MM.1S (cell line): ENCODE results near the gene SPATA6.
"Not testable (repeated sequence)": the region's sequence is repeated elsewhere in the genome, so short reads cannot be mapped to it uniquely, and the experiment has no call there.

Experiments
- DNase-seq: peaks from one replicate; pipeline ENCODE4 v3.0.0-alpha.2; 2015
- H2AFZ ChIP-seq: fragments of 300-600 bp; sonication (generic); 2 replicates; pipeline ENCODE4 v1.6.0; 2016; ENCODE audit warnings: antibody characterized with exemption, low read length
- H3F3A ChIP-seq: fragments of 300-600 bp; sonication (generic); 2 replicates; pipeline ENCODE4 v1.6.1; 2016; ENCODE audit warnings: mild to moderate bottlenecking, antibody characterized with exemption, low read length, moderate library complexity, mixed read lengths; ENCODE audit not compliant: insufficient read depth
- H3K27ac ChIP-seq: fragments of 300-600 bp; sonication (generic); 2 replicates; pipeline ENCODE4 v1.5.1; 2016; ENCODE audit warnings: mild to moderate bottlenecking, low read length
- H3K27me3 ChIP-seq: fragments of 300-600 bp; sonication (generic); replicated peaks from 2 replicates; pipeline ENCODE4 v1.6.0; 2016; ENCODE audit warnings: low read length; ENCODE audit not compliant: insufficient read depth
- H3K36me3 ChIP-seq: fragments of 300-600 bp; sonication (generic); replicated peaks from 2 replicates; pipeline ENCODE4 v1.6.1; 2016; ENCODE audit warnings: mild to moderate bottlenecking, low read length, mixed read lengths; ENCODE audit not compliant: insufficient read depth
- H3K4me1 ChIP-seq: fragments of 300-600 bp; sonication (generic); 2 replicates; pipeline ENCODE4 v1.6.1; 2016; ENCODE audit warnings: low read length, mixed read lengths
- H3K4me2 ChIP-seq: fragments of 300-600 bp; sonication (generic); 2 replicates; pipeline ENCODE4 v1.6.0; 2016; ENCODE audit warnings: low read depth, low read length
- H3K4me3 ChIP-seq: fragments of 300-600 bp; sonication (generic); 2 replicates; pipeline ENCODE4 v1.5.1; 2016; ENCODE audit warnings: low read length, mixed read lengths
- H3K79me2 ChIP-seq: fragments of 300-600 bp; sonication (generic); 2 replicates; pipeline ENCODE4 v1.6.1; 2016; ENCODE audit warnings: mixed run types, low read length, mixed read lengths
- H3K9ac ChIP-seq: fragments of 300-600 bp; sonication (generic); 2 replicates; pipeline ENCODE4 v1.6.1; 2016; ENCODE audit warnings: low read length, mixed read lengths
- H3K9me2 ChIP-seq: fragments of 300-600 bp; sonication (generic); replicated peaks from 2 replicates; pipeline ENCODE4 v1.6.1; 2016; ENCODE audit warnings: mild to moderate bottlenecking, low read length, mixed read lengths; ENCODE audit not compliant: insufficient read depth
- H3K9me3 ChIP-seq: fragments of 300-600 bp; sonication (generic); replicated peaks from 2 replicates; pipeline ENCODE4 v1.6.1; 2016; ENCODE audit warnings: mild to moderate bottlenecking, low read length, mixed read lengths; ENCODE audit not compliant: insufficient read depth
- H4K20me1 ChIP-seq: fragments of 300-600 bp; sonication (generic); 2 replicates; pipeline ENCODE4 v1.6.1; 2016; ENCODE audit warnings: mild to moderate bottlenecking, low read length, moderate library complexity, mixed read lengths; ENCODE audit not compliant: insufficient read depth
- CTCF ChIP-seq: fragments of 300-600 bp; sonication (generic); IDR thresholded peaks from 2 replicates; pipeline ENCODE4 v1.5.1; 2016; ENCODE audit warnings: antibody characterized with exemption, low read length, mixed read lengths
- EZH2 ChIP-seq: fragments of 300-600 bp; sonication (generic); optimal IDR thresholded peaks from 2 replicates; pipeline ENCODE3; 2017; ENCODE audit warnings: low read depth, mild to moderate bottlenecking, antibody characterized with exemption, low read length, mixed read lengths
- EZH2phosphoT487 ChIP-seq: fragments of 300-600 bp; sonication (generic); IDR thresholded peaks from 2 replicates; pipeline ENCODE4 v1.6.1; 2018; ENCODE audit warnings: antibody characterized with exemption, low read length

The SPATA6 gene

GRCh38 chr1:48471691-48472576 is at the start of gene SPATA6:
SPATA6 (minus strand) TSS chr1:48472204; CDS start chr1:48472008, 196 bp downstream.
- H3K9me2 ChIP-seq: no peaks in the 10 kb centered on the region
- H3K4me3 ChIP-seq: peak within 1 kb of the TSS; percentile 64
- no peak within 1 kb of the TSS for H3K27ac ChIP-seq
- DNase-seq: peak; percentile 95
- H3K27me3 ChIP-seq: no peaks in the 10 kb centered on the region
- H3F3A ChIP-seq: no peaks in the 10 kb centered on the region
- H3K79me2 ChIP-seq: no peaks in the 10 kb centered on the region
- H3K9me3 ChIP-seq: no peaks in the 10 kb centered on the region
- peak within 1 kb of the TSS; percentile 44; the same call in 1 of the 2 replicates for H3K9ac ChIP-seq
- H3K36me3 ChIP-seq: no peaks in the 10 kb centered on the region
- peak within 1 kb of the TSS; percentile 90 for H2AFZ ChIP-seq
- TF ChIP-seq EZH2: no peak
- no peak for TF ChIP-seq CTCF
- TF ChIP-seq EZH2phosphoT487: no peak
- no peaks in the 10 kb centered on the region for H4K20me1 ChIP-seq
- no peaks in the 10 kb centered on the region for H3K4me1 ChIP-seq
- H3K4me2 ChIP-seq: peak within 1 kb of the TSS; percentile 89

- not testable (repeated sequence) for H3F3A ChIP-seq, H3K36me3 ChIP-seq, H2AFZ ChIP-seq, H3K4me1 ChIP-seq, H4K20me1 ChIP-seq, H3K27me3 ChIP-seq, H3K4me2 ChIP-seq, H3K4me3 ChIP-seq, H3K27ac ChIP-seq, H3K79me2 ChIP-seq, DNase-seq, H3K9ac ChIP-seq, H3K9me3 ChIP-seq, H3K9me2 ChIP-seq
Observed at GRCh38 chr1:48519896-48520295, 47.9 kb upstream of the SPATA6 start.

- H3K36me3 ChIP-seq: no peaks in the 10 kb centered on the region
- no peak overlapping the region for H3K4me2 ChIP-seq
- TF ChIP-seq CTCF (no peak), EZH2phosphoT487 (no peak), EZH2 (no peak)
- no peaks in the 10 kb centered on the region for H3K27me3 ChIP-seq
- no peak overlapping the region for H2AFZ ChIP-seq
- no peaks in the 10 kb centered on the region for H3K79me2 ChIP-seq
- no peak overlapping the region for H3K4me3 ChIP-seq
- no peak overlapping the region for H3K9ac ChIP-seq
- no peaks in the 10 kb centered on the region for H3K9me2 ChIP-seq
- H3K4me1 ChIP-seq: no peaks in the 10 kb centered on the region
- no peak for DNase-seq
- H3F3A ChIP-seq: no peaks in the 10 kb centered on the region
- no peaks in the 10 kb centered on the region for H3K9me3 ChIP-seq
- H3K27ac ChIP-seq: no peak overlapping the region
- H4K20me1 ChIP-seq: no peaks in the 10 kb centered on the region
Observed at GRCh38 chr1:48506870-48507269, 34.9 kb upstream of the SPATA6 start.
